Measurements from ENCODE around the gene STAT6.
A peak's percentile ranks its signal among the peaks of the same experiment; 100 is the strongest.

STAT6 gene

GRCh38 chr12:57101892-57102695, 9.1 kb downstream of the STAT6 start:
- DNase-seq (ENCODE audit: low read depth, low spot score) = no peak

GRCh38 chr12:57099766-57100165, 11.4 kb downstream of the STAT6 start:
- DNase-seq (ENCODE audit: low read depth, low spot score) = no peak

GRCh38 chr12:57099047-57099714, 12.0 kb downstream of the STAT6 start:
- no peak for DNase-seq (ENCODE audit: low read depth, low spot score)

GRCh38 chr12:57098546-57098945, 12.6 kb downstream of the STAT6 start:
- no peak for DNase-seq (ENCODE audit: low read depth, low spot score)

GRCh38 chr12:57097554-57097835, 13.7 kb downstream of the STAT6 start:
- DNase-seq (ENCODE audit: low read depth, low spot score) = no peak

GRCh38 chr12:57096748-57097553, 14.2 kb downstream of the STAT6 start:
- no peak for DNase-seq (ENCODE audit: low read depth, low spot score)

- DNase-seq (ENCODE audit: low read depth, low spot score) = no peak
Observed at GRCh38 chr12:57096099-57096572, 15.0 kb downstream of the STAT6 start.

GRCh38 chr12:57095440-57095839, 15.7 kb downstream of the STAT6 start:
- DNase-seq (ENCODE audit: low read depth, low spot score) = no peak

- DNase-seq (ENCODE audit: low read depth, low spot score) = no peak
Observed at GRCh38 chr12:57094208-57095160, 16.7 kb downstream of the STAT6 start.

GRCh38 chr12:57093415-57094207, 17.6 kb downstream of the STAT6 start:
- peak; percentile 49 for DNase-seq (ENCODE audit: low read depth, low spot score)

- DNase-seq (ENCODE audit: low read depth, low spot score) = no peak
Observed at GRCh38 chr12:57092876-57093414, 18.2 kb downstream of the STAT6 start.

GRCh38 chr12:57092529-57092862, 18.7 kb downstream of the STAT6 start:
- DNase-seq (ENCODE audit: low read depth, low spot score) = no peak

GRCh38 chr12:57091638-57092528, 19.3 kb downstream of the STAT6 start:
- DNase-seq (ENCODE audit: low read depth, low spot score) = no peak

GRCh38 chr12:57090924-57091637, 20.1 kb downstream of the STAT6 start:
- DNase-seq (ENCODE audit: low read depth, low spot score) = no peak

GRCh38 chr12:57090490-57090889, 20.7 kb downstream of the STAT6 start:
- no peak for DNase-seq (ENCODE audit: low read depth, low spot score)

- DNase-seq (ENCODE audit: low read depth, low spot score) = no peak
Observed at GRCh38 chr12:57089271-57090245, 21.6 kb downstream of the STAT6 start.
